ENCODE measurements around the gene SLC22A23. TPM values are rescaled to one million over a fixed set of nuclear protein-coding genes. Genes with fewer than 3 reads are reported as not detected.

The SLC22A23 gene
- total RNA-seq, 2 donors from 2014 or later, result 53.1 to 129 TPM

- H3K27me3 ChIP-seq (replicated peaks; ENCODE audit: insufficient read depth), result no peaks in the 10 kb centered on the region
- 75% methylated on average over 10 of the region's 10 CpGs for WGBS
Observed at GRCh38 chr6:3306848-3307247, 150.0 kb downstream of the SLC22A23 start.

GRCh38 chr6:3305831-3306230, 151.0 kb downstream of the SLC22A23 start:
- H3K27ac ChIP-seq, result no peak overlapping the region
- WGBS, result 97% methylated on average over 3 of the region's 3 CpGs

More at GRCh38 chr6:3306848-3307247, 150.0 kb downstream of the SLC22A23 start:
- no peak overlapping the region for H3K27ac ChIP-seq
- H3K36me3 ChIP-seq, result no peaks in the 10 kb centered on the region
- no peaks in the 10 kb centered on the region for H3K9me3 ChIP-seq
- H3K4me1 ChIP-seq (replicated peaks), result no peaks in the 10 kb centered on the region
- DNase-seq (ENCODE audit: low spot score), result no peak
- intact Hi-C loops (cut with DNase I), result no loop called here
- no peak overlapping the region for H3K4me3 ChIP-seq
- no peak for TF ChIP-seq POLR2A (IDR thresholded peaks at IDR 0.05)
- no peak for TF ChIP-seq POLR2AphosphoS5 (IDR thresholded peaks at IDR 0.05)
- TF ChIP-seq CTCF (IDR thresholded peaks at IDR 0.05), result no peak

GRCh38 chr6:3305216-3305565, 151.7 kb downstream of the SLC22A23 start:
- Histone ChIP-seq H3K4me3 (no peak overlapping the region), H3K4me1 (replicated peaks) (no peaks in the 10 kb centered on the region), H3K9me3 (no peaks in the 10 kb centered on the region), H3K36me3 (no peaks in the 10 kb centered on the region), H3K27me3 (replicated peaks; ENCODE audit: insufficient read depth) (no peaks in the 10 kb centered on the region), H3K27ac (no peak overlapping the region)
- TF ChIP-seq POLR2A (IDR thresholded peaks at IDR 0.05), result no peak
- no peak for TF ChIP-seq CTCF (IDR thresholded peaks at IDR 0.05)
- no peak for TF ChIP-seq POLR2AphosphoS5 (IDR thresholded peaks at IDR 0.05)
- DNase-seq (ENCODE audit: low spot score), result no peak
- intact Hi-C loops (cut with DNase I), result no loop called here
- WGBS, result 98% methylated on average over 8 of the region's 8 CpGs

More at GRCh38 chr6:3305831-3306230, 151.0 kb downstream of the SLC22A23 start:
- TF ChIP-seq POLR2AphosphoS5 (IDR thresholded peaks at IDR 0.05) (no peak), CTCF (IDR thresholded peaks at IDR 0.05) (no peak), POLR2A (IDR thresholded peaks at IDR 0.05) (no peak)
- H3K4me1 ChIP-seq (replicated peaks), result no peaks in the 10 kb centered on the region
- H3K27me3 ChIP-seq (replicated peaks; ENCODE audit: insufficient read depth), result no peaks in the 10 kb centered on the region
- DNase-seq (ENCODE audit: low spot score), result no peak
- H3K36me3 ChIP-seq, result no peaks in the 10 kb centered on the region
- H3K9me3 ChIP-seq, result no peaks in the 10 kb centered on the region
- intact Hi-C loops (cut with DNase I), result no loop called here
- no peak overlapping the region for H3K4me3 ChIP-seq

- TF ChIP-seq CTCF (IDR thresholded peaks at IDR 0.05), result no peak
- TF ChIP-seq POLR2A (IDR thresholded peaks at IDR 0.05), result no peak
- TF ChIP-seq POLR2AphosphoS5 (IDR thresholded peaks at IDR 0.05), result no peak
Observed at GRCh38 chr6:3304500-3305215, 152.2 kb downstream of the SLC22A23 start.

GRCh38 chr6:3303795-3304411, 152.9 kb downstream of the SLC22A23 start:
- TF ChIP-seq POLR2AphosphoS5 (IDR thresholded peaks at IDR 0.05) (no peak), POLR2A (IDR thresholded peaks at IDR 0.05) (no peak), CTCF (IDR thresholded peaks at IDR 0.05) (no peak)
- Histone ChIP-seq H3K4me3 (no peak overlapping the region), H3K27me3 (replicated peaks; ENCODE audit: insufficient read depth) (no peaks in the 10 kb centered on the region), H3K9me3 (no peaks in the 10 kb centered on the region), H3K36me3 (no peaks in the 10 kb centered on the region), H3K4me1 (replicated peaks) (no peaks in the 10 kb centered on the region), H3K27ac (no peak overlapping the region)
- intact Hi-C loops (cut with DNase I), result no loop called here
- DNase-seq (ENCODE audit: low spot score), result no peak
- 83% methylated on average over 3 of the region's 3 CpGs for WGBS

More at GRCh38 chr6:3304500-3305215, 152.2 kb downstream of the SLC22A23 start:
- no peaks in the 10 kb centered on the region for H3K36me3 ChIP-seq
- DNase-seq (ENCODE audit: low spot score), result no peak
- no peaks in the 10 kb centered on the region for H3K27me3 ChIP-seq (replicated peaks; ENCODE audit: insufficient read depth)
- no peak overlapping the region for H3K27ac ChIP-seq
- H3K4me1 ChIP-seq (replicated peaks), result no peaks in the 10 kb centered on the region
- intact Hi-C loops (cut with DNase I), result no loop called here
- WGBS, result 95% methylated on average over 16 of the region's 16 CpGs
- H3K9me3 ChIP-seq, result no peaks in the 10 kb centered on the region
- H3K4me3 ChIP-seq, result no peak overlapping the region
